IPS-18c (cell line): ENCODE measurements around the gene OSBPL5.

Experiments used
- H3K4me3 ChIP-seq: 2 replicates; pipeline ENCODE4 v1.7.0; 2013; ENCODE audit warnings: low read depth, mild to moderate bottlenecking, low read length, moderate library complexity; ENCODE audit not compliant: insufficient read depth
- H3K9me3 ChIP-seq: one replicate; pipeline ENCODE4 v1.6.1; 2013; ENCODE audit warnings: mild to moderate bottlenecking, low read length, moderate library complexity; ENCODE audit not compliant: control insufficient read depth, insufficient read depth

OSBPL5 gene

GRCh38 chr11:3200388-3201111 is 35.4 kb upstream of the OSBPL5 start:
- no peak overlapping the region for H3K4me3 ChIP-seq
- no peaks in the 10 kb centered on the region for H3K9me3 ChIP-seq

GRCh38 chr11:3199537-3200295 is 34.6 kb upstream of the OSBPL5 start:
- H3K4me3 ChIP-seq, result no peak overlapping the region
- no peaks in the 10 kb centered on the region for H3K9me3 ChIP-seq

- no peaks in the 10 kb centered on the region for H3K9me3 ChIP-seq
- no peak overlapping the region for H3K4me3 ChIP-seq
These were observed 33.7 kb upstream of the OSBPL5 start for GRCh38 chr11:3198815-3199214.

GRCh38 chr11:3197878-3198528 is 32.9 kb upstream of the OSBPL5 start:
- Histone ChIP-seq H3K9me3 (no peaks in the 10 kb centered on the region), H3K4me3 (no peak overlapping the region)

- no peak overlapping the region for H3K4me3 ChIP-seq
- no peaks in the 10 kb centered on the region for H3K9me3 ChIP-seq
These were observed 32.1 kb upstream of the OSBPL5 start for GRCh38 chr11:3197044-3197695.

- no peak overlapping the region for H3K4me3 ChIP-seq
- no peaks in the 10 kb centered on the region for H3K9me3 ChIP-seq
These were observed 31.3 kb upstream of the OSBPL5 start for GRCh38 chr11:3196161-3197043.

- Histone ChIP-seq H3K9me3 (no peaks in the 10 kb centered on the region), H3K4me3 (no peak overlapping the region)
These were observed 30.4 kb upstream of the OSBPL5 start for GRCh38 chr11:3195251-3196160.

GRCh38 chr11:3194016-3194816 is 29.1 kb upstream of the OSBPL5 start:
- H3K4me3 ChIP-seq, result no peak overlapping the region
- H3K9me3 ChIP-seq, result no peaks in the 10 kb centered on the region

GRCh38 chr11:3193373-3194015 is 28.4 kb upstream of the OSBPL5 start:
- Histone ChIP-seq H3K9me3 (no peaks in the 10 kb centered on the region), H3K4me3 (no peak overlapping the region)

GRCh38 chr11:3192511-3193372 is 27.6 kb upstream of the OSBPL5 start:
- H3K4me3 ChIP-seq, result no peak overlapping the region

GRCh38 chr11:3191586-3192324 is 26.6 kb upstream of the OSBPL5 start:
- H3K4me3 ChIP-seq, result no peak overlapping the region
- H3K9me3 ChIP-seq, result no peaks in the 10 kb centered on the region

More at GRCh38 chr11:3192511-3193372, 27.6 kb upstream of the OSBPL5 start:
- H3K9me3 ChIP-seq, result no peaks in the 10 kb centered on the region

GRCh38 chr11:3190600-3190999 is 25.5 kb upstream of the OSBPL5 start:
- H3K9me3 ChIP-seq, result no peaks in the 10 kb centered on the region
- no peak overlapping the region for H3K4me3 ChIP-seq

- Histone ChIP-seq H3K4me3 (peak overlapping the region; percentile 38; the same call in 1 of the 2 replicates), H3K9me3 (no peaks in the 10 kb centered on the region)
These were observed 24.9 kb upstream of the OSBPL5 start for GRCh38 chr11:3189886-3190583.
